Astrocyte (in vitro differentiated cells and primary cell): Measurements from ENCODE around the gene LEMD2. TPM values are rescaled to one million over a fixed set of nuclear protein-coding genes. Genes with fewer than 3 reads are reported as not detected.

Experiments used
- DNase-seq: peaks from one replicate; pipeline ENCODE4 v3.0.0-alpha.2; 2010; ENCODE audit warnings: low read depth
- FAIRE-seq: peaks from 2 replicates; lab custom pipeline; 2011; peaks lifted over from hg19 to GRCh38; lab: Jason Lieb, UNC
- H2AFZ ChIP-seq: 2 replicates; pipeline ENCODE4 v1.6.0; 2012; ENCODE audit warnings: low read depth, low read length, inconsistent platforms
- H3K27ac ChIP-seq: 2 replicates; pipeline ENCODE4 v1.5.1; 2011; ENCODE audit warnings: low read depth, low read length, inconsistent platforms
- H3K27me3 ChIP-seq: 2 replicates; pipeline ENCODE4 v1.6.0; 2011; ENCODE audit warnings: low read length, inconsistent platforms; ENCODE audit not compliant: insufficient read depth
- H3K36me3 ChIP-seq: 2 replicates; pipeline ENCODE4 v1.5.1; 2011; ENCODE audit warnings: low read length, inconsistent platforms; ENCODE audit not compliant: insufficient read depth
- H3K4me1 ChIP-seq: 2 replicates; pipeline ENCODE4 v1.5.1; 2011; ENCODE audit warnings: low read length, inconsistent platforms; ENCODE audit not compliant: insufficient read depth
- H3K4me2 ChIP-seq: 2 replicates; pipeline ENCODE4 v1.6.0; 2012; ENCODE audit warnings: low read length, inconsistent platforms
- H3K4me3 ChIP-seq: 2 replicates; pipeline ENCODE4 v1.5.1; 2011; ENCODE audit warnings: low read depth, mild to moderate bottlenecking, low read length, inconsistent platforms; ENCODE audit not compliant: insufficient read depth
- H3K79me2 ChIP-seq: 2 replicates; pipeline ENCODE4 v1.6.0; 2012; ENCODE audit warnings: mild to moderate bottlenecking, low read length, inconsistent platforms; ENCODE audit not compliant: insufficient read depth
- H3K9ac ChIP-seq: 2 replicates; pipeline ENCODE4 v1.6.0; 2012; ENCODE audit warnings: mild to moderate bottlenecking, low read length, inconsistent platforms
- H3K9me3 ChIP-seq: 2 replicates; pipeline ENCODE4 v1.5.1; 2012; ENCODE audit warnings: low read depth, mild to moderate bottlenecking, low read length, inconsistent platforms; ENCODE audit not compliant: insufficient read depth
- H4K20me1 ChIP-seq: 2 replicates; pipeline ENCODE4 v1.6.0; 2012; ENCODE audit warnings: low read length, inconsistent platforms; ENCODE audit not compliant: insufficient read depth
- H3K27ac Mint-ChIP-seq: one replicate; pipeline ENCODE4 v1.8.0; 2021; ENCODE audit warnings: mild to moderate bottlenecking, mixed read lengths; ENCODE audit not compliant: unreplicated experiment
- H3K27me3 Mint-ChIP-seq: one replicate; pipeline ENCODE4 v1.8.0; 2021; ENCODE audit warnings: low read depth, mixed read lengths; ENCODE audit not compliant: unreplicated experiment
- H3K36me3 Mint-ChIP-seq: one replicate; pipeline ENCODE4 v1.8.0; 2021; ENCODE audit warnings: low read depth, mixed read lengths; ENCODE audit not compliant: unreplicated experiment
- H3K4me1 Mint-ChIP-seq: one replicate; pipeline ENCODE4 v1.8.0; 2021; ENCODE audit warnings: low read depth, mixed read lengths; ENCODE audit not compliant: unreplicated experiment
- H3K4me3 Mint-ChIP-seq: one replicate; pipeline ENCODE4 v1.8.0; 2021; ENCODE audit warnings: mild to moderate bottlenecking, moderate library complexity, mixed read lengths; ENCODE audit not compliant: unreplicated experiment
- H3K9me3 Mint-ChIP-seq: one replicate; pipeline ENCODE4 v1.8.0; 2021; ENCODE audit warnings: mild to moderate bottlenecking, mixed read lengths; ENCODE audit not compliant: unreplicated experiment
- EZH2 ChIP-seq: IDR thresholded peaks from 2 replicates; pipeline ENCODE4 v1.6.1; 2012; ENCODE audit warnings: mild to moderate bottlenecking, low read length, inconsistent platforms; ENCODE audit not compliant: insufficient read depth
- total RNA-seq: library from RNA; stranded (reverse); gene quantifications from 2 replicates; pipeline ENCODE4 v1.2.1, GENCODE V29; 2021
- TF ChIP-seq, protein P1 (sequence below): IDR thresholded peaks from 2 replicates; pipeline ENCODE4 v1.5.1; 2011; ENCODE audit warnings: low read depth, mild to moderate bottlenecking, inconsistent platforms, low read length, moderate library complexity; ENCODE audit not compliant: insufficient read depth

LEMD2 gene
- total RNA-seq, 1 donor from 2014 or later: 62.2 TPM

DNA sequence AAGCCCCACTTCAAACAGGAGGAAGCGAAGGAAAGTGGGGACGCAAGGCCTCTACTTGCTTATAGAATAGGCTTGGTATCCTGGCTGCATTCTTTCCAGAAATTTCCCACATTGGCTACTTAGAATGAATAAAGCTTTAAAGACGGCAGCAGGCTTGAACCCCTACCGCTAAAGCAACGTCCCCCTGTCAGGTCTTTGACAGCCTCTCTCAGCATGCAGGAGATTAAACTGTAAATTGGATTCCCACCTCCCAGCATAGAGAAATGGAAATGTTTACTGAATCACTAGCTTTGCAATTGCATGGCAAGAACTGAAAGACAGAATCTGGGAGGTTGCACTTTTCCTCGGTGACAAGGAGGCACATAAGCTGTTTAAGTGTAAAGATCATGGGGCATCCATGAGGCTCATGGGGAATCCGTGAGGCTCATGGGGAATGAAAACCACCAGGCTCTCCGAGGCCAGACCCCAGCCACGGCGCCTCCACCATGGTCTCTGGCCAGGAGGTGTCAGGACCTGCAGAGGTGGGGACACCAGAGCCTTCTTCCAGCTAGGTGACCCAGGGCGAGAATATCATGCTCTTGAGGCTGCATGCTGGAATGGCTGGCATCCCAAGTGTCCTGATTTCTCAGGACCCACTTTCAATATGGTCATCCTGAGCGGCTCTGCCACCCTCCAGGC, 10.3 kb downstream of the LEMD2 start:
- Histone ChIP-seq H4K20me1 (peaks cover 39% of the 10 kb centered on the region), H3K79me2 (peaks cover 6% of the 10 kb centered on the region), H3K4me1 (peaks cover 25% of the 10 kb centered on the region), H3K27me3 (no peaks in the 10 kb centered on the region), H3K36me3 (peaks cover 63% of the 10 kb centered on the region), H3K4me3 (no peak overlapping the region), H3K27ac (no peak overlapping the region), H2AFZ (no peak overlapping the region), H3K9me3 (no peaks in the 10 kb centered on the region), H3K4me2 (no peak overlapping the region), H3K9ac (no peak overlapping the region)
- TF ChIP-seq, protein P1, sequence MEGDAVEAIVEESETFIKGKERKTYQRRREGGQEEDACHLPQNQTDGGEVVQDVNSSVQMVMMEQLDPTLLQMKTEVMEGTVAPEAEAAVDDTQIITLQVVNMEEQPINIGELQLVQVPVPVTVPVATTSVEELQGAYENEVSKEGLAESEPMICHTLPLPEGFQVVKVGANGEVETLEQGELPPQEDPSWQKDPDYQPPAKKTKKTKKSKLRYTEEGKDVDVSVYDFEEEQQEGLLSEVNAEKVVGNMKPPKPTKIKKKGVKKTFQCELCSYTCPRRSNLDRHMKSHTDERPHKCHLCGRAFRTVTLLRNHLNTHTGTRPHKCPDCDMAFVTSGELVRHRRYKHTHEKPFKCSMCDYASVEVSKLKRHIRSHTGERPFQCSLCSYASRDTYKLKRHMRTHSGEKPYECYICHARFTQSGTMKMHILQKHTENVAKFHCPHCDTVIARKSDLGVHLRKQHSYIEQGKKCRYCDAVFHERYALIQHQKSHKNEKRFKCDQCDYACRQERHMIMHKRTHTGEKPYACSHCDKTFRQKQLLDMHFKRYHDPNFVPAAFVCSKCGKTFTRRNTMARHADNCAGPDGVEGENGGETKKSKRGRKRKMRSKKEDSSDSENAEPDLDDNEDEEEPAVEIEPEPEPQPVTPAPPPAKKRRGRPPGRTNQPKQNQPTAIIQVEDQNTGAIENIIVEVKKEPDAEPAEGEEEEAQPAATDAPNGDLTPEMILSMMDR: no peak
- TF ChIP-seq EZH2: no peak
- no peak for DNase-seq
- H3K27me3 Mint-ChIP-seq: no peaks in the 10 kb centered on the region
- H3K36me3 Mint-ChIP-seq: peaks cover 39% of the 10 kb centered on the region
- no peak overlapping the region for H3K27ac Mint-ChIP-seq
- peaks cover 19% of the 10 kb centered on the region for H3K4me1 Mint-ChIP-seq
- FAIRE-seq: no peak
- no peaks in the 10 kb centered on the region for H3K9me3 Mint-ChIP-seq
- H3K4me3 Mint-ChIP-seq: no peak overlapping the region

DNA sequence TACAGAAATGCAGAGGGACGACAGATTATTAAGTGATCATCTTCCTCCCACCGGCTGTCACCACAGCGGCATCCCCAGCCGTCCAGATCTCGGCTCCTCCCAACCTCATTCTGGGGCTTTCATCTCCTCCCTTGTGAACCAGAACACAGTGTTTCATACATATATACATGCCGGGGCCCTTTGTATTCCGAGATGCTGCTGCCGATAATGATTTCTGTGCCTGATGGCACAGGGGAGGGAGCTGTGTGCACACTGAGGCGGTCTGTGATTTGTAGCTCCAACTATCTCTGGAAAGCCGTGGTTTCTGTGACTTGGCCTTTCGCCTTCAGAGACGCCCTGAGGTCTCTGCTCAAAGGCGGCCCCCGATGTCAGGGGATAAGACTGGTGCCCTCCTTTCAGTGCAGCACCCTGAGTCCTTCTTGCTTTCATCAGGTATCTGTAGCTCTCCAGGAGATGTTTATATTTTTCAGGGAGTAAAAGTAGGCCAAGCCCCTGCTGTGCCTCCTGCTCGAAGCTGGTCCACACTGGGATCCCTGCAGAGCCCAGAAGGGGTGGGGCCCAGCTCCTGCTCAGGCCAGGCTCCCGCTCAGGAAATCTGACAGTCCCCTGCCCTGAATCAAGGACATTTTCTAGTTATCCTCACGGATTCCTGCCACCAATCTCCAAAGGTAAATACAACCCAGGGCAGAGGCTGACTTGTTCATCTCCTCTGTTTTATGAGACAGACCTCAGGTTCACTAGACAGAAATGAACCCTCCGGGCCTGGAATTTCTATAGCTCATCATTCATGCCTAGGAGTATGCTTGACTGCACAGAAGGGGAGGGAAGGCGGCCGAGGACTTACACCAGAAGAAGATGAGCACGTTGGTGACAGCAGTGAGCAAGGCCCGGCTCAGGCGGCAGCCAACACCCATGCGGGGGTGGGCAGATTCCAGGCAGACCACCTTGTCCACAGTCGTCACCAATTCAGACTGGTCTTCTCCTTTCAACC, 11.2 kb downstream of the LEMD2 start:
- Mint-ChIP-seq H3K27me3 (no peaks in the 10 kb centered on the region), H3K4me3 (peak overlapping the region; percentile 12), H3K36me3 (peaks cover 39% of the 10 kb centered on the region), H3K27ac (no peak overlapping the region), H3K4me1 (peaks cover 24% of the 10 kb centered on the region), H3K9me3 (no peaks in the 10 kb centered on the region)
- H3K27ac ChIP-seq: no peak overlapping the region
- H3K4me2 ChIP-seq: no peak overlapping the region
- no peak for DNase-seq
- H3K27me3 ChIP-seq: no peaks in the 10 kb centered on the region
- TF ChIP-seq, protein P1: no peak
- no peak for TF ChIP-seq EZH2
- no peak for FAIRE-seq
- H3K4me3 ChIP-seq: no peak overlapping the region
- no peaks in the 10 kb centered on the region for H3K9me3 ChIP-seq
- H3K9ac ChIP-seq: no peak overlapping the region
- peaks cover 38% of the 10 kb centered on the region for H4K20me1 ChIP-seq
- no peak overlapping the region for H2AFZ ChIP-seq
- peaks cover 6% of the 10 kb centered on the region for H3K79me2 ChIP-seq
- H3K4me1 ChIP-seq: peaks cover 23% of the 10 kb centered on the region
- peaks cover 57% of the 10 kb centered on the region for H3K36me3 ChIP-seq
